NCI-H1092 (cell line): Measurements from ENCODE around the gene IMMP2L.

Source experiments
- DNase-seq: peaks from one replicate; lab custom pipeline; 2025; lab: John Stamatoyannopoulos, UW

IMMP2L gene

GRCh38 chr7:111393011-111393754 lies 169.1 kb downstream of the IMMP2L start:
- DNase-seq: no peak

GRCh38 chr7:111392294-111392693 lies 170.0 kb downstream of the IMMP2L start:
- DNase-seq: no peak

DNA sequence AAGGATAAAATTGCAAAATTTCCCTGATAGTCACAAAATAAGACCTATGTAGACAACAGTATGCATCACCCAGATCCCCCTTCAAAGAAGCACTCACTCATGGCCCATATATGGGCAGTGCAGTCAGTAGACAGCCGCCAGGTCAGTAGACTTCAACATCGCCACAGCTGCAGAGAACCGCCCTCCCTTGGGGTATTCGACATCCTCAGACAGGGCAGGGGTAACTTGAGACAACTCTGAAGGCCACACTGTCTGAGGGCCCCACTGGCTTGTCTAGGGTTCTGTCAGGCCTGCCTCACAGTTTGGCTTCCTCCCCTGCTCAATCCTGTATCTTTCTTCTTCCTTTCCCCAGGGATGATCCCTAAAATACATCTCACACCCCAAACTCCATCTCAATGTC lies 172.3 kb downstream of the IMMP2L start:
- no peak for DNase-seq

- DNase-seq: no peak
Observed at GRCh38 chr7:111388912-111389311, 173.4 kb downstream of the IMMP2L start.

- DNase-seq: no peak
Observed at GRCh38 chr7:111388016-111388415, 174.3 kb downstream of the IMMP2L start.

DNA sequence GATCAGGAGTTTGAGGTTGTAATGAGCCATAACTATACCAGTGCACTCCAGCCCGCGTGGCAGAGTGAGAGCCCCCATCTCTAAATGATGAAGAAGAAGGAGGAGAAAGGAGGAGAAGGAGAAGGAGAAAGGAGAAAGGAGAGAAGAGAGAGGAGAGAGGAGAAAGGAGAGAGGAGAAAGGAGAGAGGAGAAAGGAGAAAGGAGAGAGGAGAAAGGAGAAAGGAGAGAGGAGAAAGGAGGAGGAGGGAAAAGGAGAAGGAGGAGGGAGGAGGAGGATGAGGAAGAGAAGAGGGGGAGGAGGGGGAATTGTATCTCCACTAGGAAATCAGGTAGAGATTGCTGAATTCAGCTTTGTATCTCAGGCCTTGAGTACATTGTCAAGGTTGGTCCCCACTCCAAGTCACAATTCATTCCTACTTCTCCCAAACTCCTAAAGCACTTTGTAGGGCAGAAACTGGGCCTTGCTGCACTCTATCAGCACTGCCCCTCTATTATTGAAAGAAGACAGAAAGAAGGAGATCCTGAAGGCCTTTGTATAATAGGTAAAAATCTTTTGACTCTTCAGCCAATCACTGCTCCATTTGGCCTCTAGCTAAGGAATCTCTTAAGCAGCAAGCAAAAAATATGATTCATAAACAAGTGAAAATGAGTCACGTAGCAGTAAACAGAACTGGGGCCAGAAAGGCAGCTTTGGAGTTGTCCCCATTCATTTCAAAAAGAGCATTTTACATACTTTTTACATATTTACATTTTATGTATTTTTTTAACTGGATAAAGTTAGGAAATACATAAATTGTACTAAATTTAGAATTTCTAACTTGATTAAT lies 178.0 kb downstream of the IMMP2L start:
- DNase-seq: no peak

GRCh38 chr7:111383133-111383532 lies 179.2 kb downstream of the IMMP2L start:
- no peak for DNase-seq

DNA sequence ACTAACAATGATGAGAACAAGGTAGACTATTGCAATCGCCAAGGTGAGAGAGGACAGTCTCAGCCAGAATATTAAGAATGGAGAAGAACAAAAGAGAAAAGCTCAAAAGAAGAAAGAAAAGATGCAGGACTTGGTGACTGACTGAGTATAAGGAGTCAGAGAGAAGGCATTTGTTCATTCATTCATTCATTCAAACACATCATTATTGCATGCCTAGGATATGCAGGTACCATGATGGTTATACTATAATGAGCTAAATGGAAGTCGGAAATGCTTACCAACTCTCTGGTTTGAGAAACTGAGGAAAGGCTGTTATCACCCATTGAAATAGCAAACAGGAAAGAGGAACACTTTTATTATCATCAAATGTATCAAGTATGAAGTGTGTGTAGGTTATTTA lies 180.7 kb downstream of the IMMP2L start:
- DNase-seq: no peak

GRCh38 chr7:111380945-111381344 lies 181.3 kb downstream of the IMMP2L start:
- no peak for DNase-seq

DNA sequence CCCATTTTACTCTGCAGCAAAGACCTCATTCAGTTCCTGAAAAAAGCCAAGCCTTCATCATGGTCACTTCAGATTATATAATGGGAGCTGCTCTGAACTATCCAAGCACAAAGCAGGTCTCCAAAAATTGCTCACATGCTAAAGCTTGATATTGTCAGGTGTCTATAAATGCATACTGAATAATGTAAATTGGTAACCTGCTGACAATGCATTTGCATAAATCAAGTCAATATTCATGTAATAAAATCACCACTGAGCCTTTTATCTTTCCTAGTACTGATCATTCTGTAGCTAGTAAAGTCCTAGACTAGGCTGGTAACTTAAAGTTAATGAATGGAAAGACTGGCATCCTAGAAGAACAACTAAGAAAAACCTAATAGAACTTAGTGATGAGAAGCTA lies 188.3 kb downstream of the IMMP2L start:
- no peak for DNase-seq

- no peak for DNase-seq
Observed at GRCh38 chr7:111371437-111371836, 190.9 kb downstream of the IMMP2L start.

- DNase-seq: no peak
Observed at GRCh38 chr7:111370002-111370401, 192.3 kb downstream of the IMMP2L start.

DNA sequence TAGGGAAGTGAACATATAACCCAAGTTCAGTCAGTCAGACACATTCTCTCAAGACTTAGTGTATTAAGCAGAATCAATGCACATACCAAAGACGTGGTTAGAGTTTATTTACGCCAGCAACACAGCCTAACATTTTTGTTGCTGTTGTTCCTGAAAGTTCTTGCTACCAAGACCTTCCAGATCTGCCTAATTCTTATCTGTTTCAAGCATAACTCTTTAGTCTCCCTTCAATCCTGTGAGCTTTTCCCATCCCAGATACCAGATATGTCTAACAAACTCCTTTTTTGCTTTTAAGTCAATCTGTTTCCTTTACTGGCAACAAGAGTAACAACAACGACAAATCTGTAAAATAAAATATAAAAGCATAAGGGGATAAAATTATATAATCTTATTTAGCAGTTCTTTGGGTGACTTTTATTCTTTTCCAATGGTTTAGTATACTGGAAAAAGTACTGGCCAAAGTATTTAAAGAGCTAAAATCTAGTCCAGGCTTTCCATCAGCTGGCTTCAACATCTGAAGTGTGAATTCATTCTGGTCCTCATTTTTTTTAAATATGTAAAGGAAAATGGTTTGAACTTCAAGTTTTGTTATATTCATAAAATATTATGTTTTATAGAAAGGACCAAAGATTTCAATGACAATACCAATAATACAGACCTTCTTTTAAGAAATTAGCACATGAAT lies 193.8 kb downstream of the IMMP2L start:
- no peak for DNase-seq

DNA sequence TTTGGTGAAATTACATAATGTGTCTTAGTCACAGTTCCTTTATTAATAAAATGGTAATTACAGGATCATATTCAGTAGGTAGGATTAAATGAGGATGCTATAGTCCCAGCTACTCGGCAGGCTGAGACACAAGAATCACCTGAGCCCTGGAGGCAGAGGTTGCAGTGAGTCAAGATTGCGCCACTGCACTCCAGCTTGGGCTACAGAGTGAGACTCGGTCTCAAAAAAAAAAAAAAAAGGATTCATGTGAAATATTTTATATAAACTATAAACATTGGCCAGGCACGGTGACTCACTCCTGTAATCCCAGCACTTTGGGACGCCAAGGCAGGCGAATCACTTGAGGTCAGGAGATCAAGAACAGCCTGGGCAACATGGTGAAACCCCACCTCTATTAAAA lies 197.9 kb downstream of the IMMP2L start:
- no peak for DNase-seq

DNA sequence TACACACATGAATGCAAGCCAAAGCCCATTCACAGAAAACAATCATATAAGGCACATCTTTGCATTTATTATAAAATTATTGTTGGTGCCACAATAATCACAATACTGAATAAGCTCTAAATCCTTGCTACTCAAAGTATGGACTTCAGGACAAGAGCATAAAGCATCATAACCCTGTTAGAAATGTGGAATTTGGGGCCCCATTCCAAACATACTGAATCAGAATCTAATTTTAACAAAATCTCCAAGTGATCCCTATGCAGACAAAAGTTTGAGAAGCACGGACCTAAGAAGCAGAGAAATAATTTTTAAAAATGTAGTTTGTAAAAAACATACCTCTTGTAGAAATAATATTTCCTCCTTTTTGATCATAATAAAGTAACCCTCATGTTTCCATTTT lies 199.2 kb downstream of the IMMP2L start:
- DNase-seq: no peak

DNA sequence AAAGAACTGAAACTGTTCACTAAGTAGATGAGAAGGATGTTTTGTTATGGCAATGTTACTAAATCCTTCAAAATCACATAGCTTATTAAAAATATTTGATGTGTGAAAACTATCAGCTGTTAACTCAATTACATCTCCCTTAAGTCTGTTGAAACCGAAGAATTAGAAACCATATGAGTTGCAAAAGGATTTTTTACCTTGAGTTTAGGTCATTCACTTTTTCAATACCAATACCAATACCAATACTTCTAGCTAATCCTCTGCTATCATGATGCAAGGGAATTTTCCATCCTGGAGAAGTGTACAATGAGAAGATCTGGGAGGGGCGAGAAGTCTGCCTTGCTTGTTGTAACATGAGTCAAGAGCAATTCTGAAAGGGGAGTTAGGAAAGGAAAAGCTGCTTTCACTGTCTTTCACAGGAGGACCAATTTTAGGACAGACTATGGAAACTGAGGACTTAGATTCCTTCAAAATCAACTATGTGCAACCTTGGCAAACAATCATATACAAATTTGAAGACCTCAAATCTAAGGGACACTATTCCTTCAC lies 199.7 kb downstream of the IMMP2L start:
- no peak for DNase-seq

GRCh38 chr7:111358915-111359314 lies 203.4 kb downstream of the IMMP2L start:
- no peak for DNase-seq

DNA sequence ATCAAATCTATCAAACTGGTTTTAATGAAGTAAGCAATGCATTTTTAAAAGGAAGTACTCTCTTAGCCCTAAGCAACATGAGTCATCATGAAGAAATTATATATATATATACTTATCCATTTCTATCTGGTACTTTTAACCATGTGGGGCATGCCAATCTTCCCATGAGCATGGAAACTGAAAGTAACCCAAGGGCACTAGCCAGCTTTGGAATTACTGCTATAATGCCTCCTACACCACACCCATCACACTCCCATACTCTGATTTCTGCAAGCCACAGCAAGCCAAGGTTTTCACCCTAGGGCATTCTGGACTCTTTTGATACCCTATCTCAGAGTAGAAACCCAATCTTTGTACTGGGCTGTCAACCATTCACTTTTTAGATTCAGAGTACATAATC lies 204.6 kb downstream of the IMMP2L start:
- no peak for DNase-seq

DNA sequence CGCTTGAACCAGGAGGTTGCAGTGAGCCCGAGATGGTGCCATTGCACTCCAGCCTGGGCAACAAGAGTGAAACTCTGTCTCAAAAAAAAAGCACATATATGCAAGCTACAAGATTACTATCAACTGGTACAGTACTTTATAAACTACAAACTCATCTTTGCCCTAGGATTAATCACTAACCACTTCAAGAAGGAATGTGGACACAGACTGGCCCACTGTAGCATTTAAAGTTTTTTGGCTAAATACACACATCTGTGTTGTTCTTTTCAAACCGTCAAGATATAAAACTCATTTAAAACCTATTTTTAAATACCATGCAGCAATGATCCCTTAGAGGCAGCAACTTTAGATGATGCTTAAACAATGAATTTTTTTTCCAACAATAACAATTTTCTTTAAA lies 205.4 kb downstream of the IMMP2L start:
- no peak for DNase-seq

DNA sequence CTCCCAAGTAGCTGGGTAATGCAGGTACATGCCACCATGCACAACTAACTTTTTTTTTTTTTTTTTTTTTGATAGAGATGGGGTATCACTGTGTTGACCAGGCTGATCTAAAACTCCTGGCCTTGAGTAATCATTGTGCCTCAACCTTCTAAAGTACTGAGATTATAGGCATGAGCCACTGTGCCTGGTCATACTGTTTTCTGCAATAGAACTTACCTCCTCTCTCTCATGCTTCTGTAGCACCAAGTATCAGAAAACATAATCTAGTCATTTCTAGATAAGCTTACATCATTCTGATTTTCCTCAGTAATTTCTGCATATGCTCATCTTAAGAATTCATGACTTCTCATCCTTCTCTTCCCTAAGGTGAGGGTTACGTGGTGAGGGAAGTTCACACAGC lies 210.0 kb downstream of the IMMP2L start:
- DNase-seq: no peak

DNA sequence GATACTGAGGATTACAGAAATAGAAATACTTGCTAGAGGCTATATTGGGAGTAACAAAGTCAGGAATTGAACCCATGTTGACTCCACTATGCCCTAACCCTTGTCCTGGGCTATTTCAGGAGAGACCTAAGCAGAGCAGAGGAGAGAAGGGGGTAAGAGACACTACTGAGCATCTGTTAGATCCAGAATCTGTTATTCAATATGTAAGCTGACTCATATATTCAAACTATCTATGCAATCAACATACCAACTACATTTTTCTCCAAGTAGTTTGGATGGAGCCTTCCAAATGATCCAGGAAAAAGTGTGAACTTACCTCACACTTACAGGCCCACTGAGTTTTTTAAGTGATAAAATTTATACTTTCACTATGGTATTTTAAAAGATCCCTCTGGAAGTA lies 216.1 kb downstream of the IMMP2L start:
- DNase-seq: no peak

GRCh38 chr7:111343017-111343416 lies 219.3 kb downstream of the IMMP2L start:
- DNase-seq: no peak

- DNase-seq: no peak
Observed at GRCh38 chr7:111339006-111339405, 223.3 kb downstream of the IMMP2L start.
